HCEC 1CT (cell line): Measurements from ENCODE around the gene EPOP.

Experiments used
- DNase-seq: peaks from one replicate; pipeline ENCODE4 v3.0.0-alpha.2; 2017

The EPOP gene

DNA sequence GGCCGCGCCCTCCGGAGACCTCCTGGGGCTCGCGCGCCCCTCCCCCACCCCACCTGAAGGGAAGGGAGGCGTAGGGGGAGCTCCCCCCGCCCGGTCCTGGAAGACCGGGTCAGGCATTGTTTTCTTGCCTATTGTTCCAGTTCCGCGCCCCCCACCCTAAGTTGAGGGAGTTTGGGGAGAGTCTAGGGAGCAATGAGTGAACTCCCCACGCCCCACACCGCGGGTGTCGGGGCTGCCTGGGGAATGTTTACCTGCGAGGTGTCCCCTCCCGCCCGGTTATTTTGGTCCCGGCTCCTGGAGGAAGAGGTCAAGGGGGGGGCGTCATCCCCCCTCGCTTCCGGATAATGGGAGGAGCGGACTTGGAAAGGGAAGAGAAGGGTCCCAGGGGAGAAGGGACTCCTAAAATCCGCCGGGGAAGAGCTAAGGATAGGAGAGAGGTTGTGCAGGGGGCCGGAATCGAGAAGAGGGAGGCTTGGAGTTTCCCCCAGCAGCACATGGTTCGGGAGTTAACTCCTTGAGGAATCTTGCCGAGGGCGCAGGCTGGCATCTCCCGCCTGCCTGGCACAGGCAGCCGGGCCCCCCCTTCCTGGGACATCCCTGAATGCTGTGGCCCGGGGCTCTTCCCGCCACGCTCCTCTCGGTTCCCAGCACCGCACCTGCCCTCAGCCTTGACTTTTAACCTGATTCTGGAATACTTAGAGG is 31.2 kb upstream of the EPOP start:
- DNase-seq, result no peak

DNA sequence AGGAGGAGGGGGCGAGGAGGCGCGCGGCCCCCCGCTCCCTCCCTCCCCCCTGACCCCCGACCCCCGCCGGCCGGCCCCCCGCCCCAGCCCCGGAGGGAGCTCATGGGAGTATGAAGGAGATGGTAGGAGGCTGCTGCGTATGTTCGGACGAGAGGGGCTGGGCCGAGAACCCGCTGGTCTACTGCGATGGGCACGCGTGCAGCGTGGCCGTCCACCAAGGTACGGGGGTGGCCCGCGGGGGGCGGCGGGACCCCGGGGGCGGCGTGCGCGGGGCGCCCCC is 30.7 kb upstream of the EPOP start:
- DNase-seq, result no peak

DNA sequence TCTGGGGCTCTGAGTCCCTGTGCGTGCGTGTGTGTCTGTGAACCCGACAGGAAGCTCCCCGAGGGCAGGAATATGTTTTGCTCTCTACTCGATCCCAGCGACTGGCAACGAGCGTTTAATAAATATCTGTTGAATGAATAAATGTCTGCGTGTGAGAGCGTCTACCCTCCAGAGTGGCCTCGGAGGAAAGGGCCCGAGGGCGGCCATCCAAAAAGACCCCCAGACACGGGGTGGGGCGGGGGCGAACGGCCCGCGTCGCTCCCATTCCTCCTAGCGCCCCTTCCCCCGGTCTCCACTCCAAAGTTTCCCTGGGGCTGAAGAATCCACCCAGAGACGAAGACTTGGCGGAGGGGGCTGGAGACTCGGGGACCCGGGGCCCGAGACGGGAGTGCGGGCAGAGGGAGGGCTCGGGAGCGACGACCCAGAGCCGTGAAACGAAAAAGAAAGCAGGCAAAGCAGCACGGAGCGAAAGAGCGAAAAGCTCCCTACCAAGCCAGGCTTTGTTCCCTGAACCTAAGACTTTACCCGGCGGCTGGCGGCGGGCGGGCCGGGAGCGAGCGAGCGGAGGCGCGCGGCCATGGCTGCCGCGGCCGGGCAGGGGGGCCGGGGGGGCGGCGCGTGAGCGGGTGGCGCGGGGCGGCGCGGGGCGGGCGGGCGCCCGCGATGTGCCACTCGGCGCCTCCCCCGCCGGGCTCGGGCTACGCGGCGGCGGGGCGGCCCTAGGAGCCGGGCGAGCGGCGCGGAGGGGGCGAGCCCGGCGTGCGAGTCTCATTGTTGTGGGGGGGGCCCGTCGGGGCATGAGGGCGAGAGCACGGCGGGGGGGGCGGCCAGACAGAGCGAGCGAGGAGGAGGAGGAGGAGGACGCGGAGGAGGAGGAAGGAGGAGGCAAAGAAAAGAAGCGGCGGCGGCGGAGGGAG is 30.1 kb upstream of the EPOP start, which contains the start of gene MLLT6:
Gene MLLT6 (plus strand): TSS at position 668 of the 917 bp plus-strand sequence. CDS start 360 bp downstream, outside the sequence.
- DNase-seq, result peak; percentile 83

DNA sequence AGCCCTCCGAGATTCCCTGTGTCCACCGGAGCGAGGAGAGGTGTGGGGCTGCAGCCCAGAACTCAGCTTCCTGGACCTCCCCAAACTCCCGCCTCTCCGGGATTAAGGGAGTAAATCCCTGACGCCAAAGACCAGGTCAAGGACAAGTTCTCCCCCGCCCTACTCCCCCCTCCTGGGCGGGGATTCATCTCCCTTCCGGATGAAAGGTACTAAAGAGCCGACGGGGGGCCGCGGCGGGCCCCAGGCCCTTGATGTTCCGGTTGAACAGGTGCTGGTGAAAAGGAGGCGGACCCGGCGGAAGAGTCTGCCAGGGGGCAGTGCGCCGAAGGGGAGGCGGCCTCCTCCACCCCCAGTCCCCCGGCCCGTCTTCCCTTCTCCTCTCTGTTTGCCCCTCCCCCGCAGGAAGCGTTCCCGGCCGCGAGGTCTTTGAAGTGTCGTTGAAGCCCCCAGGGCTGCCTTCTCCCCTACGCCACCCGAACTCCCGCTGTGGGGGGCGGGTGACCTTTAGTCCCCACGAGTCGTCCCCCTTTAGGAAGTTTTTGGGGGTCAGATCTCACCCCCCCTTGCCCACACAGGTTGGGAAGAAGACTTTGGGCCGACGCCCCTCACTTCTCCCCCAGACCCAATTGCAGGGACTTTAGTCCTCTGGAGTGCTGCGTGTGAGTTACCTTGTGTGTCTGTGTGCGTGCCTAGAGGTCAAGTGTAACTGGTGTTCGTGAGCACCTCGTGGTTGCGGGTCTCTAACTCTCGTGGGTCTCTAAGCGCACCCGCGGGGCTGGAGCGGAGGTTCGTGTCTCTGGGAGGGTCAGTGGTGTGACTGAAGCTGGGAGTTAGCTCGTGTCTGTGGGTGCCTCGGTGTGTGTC is 29.2 kb upstream of the EPOP start:
- peak; percentile 32 for DNase-seq

DNA sequence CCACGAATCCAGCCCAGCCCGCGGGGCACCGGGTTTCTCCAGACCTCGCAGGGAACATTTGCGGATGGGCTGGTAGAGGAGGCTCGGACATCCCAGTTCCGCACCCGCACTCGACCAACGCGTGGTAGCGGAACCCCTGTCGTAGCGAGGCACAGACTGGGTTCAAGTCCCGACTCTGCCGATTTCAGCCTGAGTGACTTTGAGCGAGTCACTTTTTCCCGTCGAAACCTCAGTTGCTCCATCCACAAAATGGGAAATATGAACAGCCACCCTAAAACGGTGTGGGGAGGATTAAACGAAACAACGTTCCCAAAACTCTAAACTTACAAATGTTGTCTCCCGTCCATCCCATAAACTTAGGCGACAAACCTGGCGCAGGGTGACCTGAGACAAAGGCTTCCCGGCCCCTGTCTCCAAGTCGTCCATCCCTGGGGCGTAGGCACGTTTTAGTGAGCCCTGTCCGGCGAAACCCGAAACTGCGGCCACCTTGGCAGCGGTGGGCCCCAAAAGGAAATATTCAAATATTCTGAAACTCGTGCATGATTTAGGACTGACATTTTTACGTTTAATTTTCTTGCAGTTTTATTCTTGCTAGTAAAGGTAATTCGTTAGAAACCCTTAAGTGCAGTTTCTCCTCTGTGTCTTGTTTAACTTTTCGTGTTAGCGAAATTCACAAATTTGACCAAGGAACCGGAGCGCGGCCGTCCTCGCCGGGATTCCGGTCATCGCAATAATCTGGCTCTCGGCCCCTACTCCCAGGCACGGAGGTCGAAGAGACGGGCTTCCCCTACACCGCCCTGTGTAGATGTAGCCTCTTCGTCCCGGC is 28.4 kb upstream of the EPOP start:
- no peak for DNase-seq

DNA sequence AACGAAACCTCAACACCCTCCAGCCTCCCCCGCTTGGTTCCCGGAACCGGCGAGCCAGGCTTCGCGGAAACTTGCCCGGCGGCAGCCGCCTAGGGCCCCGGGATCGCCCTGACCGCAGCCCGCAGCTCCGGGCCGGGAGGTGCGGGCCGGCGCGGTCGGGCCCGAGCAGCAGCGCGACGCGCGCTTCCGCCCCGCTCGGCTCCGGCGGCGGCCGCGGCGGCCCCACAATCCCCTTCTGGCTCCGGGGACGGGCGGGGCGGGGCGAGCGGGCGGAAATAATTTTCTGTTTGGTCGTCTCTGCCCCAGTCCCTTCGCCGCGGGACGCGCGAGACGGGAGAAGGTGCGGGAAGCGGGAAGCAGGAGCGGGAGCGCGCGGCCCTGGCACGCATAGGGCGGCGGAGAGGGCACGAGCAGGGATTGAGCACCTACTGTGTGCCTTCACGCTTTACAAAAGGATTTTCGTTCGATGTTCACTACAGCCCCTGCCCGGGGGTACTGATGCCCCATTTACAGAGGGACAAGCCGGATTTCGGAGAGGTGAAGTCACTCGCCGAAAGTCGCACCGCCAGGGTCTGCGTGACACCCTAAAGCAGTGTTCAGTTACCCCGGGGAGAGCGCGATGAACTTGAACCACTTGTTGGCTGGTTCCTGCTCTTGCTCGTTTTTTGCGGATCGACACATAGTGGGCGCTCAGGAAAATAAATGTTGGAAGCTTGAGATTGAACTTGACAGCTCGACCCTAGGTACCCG is 27.6 kb upstream of the EPOP start:
- DNase-seq, result peak; percentile 85

DNA sequence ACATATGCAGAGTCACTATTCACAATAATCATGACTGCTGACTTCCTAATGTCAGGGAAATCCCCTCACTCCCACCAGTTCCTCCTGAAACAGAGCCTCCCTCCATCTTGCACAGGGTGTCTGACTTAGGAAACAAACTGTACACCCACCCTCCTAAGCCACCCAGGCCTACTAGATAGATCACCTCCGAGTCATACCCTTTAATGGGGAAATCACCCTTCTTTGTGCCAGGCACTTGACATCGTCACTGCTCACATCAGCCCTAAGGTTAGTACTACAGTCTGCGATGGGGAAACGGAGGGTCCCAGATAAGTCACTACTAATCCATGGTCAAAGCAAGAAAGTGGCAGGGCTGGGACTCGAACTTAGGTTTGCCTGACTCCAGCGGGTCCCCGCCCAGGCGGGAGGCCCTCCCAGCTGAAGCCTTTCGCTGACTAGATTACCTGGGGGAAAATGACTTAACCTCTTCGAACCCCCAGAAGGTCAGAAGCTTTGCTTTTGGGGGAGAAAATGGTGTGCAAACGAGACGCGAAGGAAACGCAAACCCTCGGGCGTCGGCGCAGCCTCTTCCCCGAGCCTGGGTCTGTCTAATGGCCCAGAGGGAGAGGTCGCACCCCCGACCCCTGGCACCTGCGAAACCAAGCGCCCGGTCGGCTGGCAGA is 26.9 kb upstream of the EPOP start:
- peak; percentile 7 for DNase-seq

DNA sequence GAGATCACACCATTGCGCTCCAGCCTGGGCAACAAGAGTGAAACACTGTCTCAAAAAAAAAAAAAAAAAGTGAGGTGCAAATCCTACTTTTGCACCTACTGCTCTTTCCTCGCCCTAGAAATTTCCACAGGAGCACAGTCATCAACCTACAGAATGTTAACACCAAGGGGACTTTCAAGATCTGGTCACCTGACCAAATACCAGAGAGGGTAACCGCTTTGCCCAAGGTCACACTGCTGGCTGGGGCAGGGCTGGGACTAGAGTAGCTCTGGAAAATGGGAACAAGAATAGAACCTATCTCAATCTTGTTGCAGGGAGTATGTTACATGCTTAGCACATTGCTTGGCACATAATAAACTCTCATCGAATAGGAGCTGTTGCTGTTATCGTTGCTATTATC is 24.0 kb upstream of the EPOP start:
- no peak for DNase-seq

DNA sequence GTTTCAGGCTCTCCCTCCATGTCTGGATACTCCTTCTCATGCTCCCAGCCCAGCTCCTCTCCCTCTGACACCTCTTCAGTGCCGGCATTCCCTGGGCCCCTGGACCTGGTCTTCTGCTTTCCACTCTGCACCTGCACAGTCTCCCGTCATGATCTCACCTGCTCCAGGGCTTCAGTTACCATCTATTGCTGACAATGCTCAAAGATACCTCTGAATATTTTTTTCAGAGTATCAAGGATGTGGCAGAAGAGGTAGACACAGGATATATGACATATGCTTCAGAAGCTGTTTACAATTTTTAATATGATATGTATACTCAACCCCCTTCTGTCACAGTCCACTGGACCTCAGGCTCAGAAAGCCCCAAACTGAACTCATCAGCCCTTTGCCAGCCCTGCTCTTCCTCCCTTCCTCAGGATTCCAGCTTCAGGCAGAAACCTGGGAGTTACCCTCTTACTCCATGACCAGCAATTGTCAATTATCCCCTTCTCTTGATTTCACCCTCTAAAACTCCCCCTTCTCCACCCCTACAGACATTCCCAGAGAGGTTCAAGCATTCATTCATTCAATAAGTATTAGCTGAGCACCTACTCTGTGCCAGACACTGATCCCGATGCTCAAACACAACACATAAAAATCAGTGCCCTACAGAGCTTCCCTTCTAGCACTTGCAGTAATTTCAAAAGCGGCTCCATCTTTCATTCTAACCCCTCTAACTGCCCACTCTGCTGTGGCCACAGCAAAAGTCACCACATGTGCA is 22.5 kb upstream of the EPOP start:
- no peak for DNase-seq

DNA sequence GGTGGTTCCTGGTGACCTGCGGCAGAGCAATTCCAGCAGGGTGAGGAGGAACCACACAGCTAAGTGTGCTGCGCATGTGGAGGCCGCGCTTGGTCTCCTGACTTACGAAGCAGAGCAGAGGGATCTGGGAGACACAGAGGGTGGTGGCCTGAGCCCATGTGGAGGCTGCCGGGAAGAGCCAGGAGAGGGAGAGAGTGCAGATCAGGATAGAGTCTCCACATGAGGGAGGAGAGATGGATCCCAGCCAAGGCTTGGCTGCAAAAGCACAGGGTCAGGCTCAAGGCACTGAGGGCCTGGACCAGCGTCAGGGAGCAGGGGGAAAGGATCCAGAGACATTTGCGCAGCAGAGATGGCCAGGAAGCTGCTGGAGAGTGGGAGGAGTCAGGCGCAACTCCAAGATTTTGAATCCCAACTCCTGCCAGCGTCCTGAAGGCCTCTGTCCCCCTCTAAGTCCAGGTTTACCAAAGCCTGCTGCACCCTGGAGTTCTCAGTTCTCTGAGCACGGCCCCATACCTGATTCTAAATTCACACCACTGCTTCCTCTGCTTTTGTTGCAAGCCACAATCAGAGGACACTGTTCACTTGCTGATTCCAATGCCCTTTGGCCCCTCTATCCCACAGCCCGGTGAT is 19.1 kb upstream of the EPOP start:
- DNase-seq, result peak; percentile 10

DNA sequence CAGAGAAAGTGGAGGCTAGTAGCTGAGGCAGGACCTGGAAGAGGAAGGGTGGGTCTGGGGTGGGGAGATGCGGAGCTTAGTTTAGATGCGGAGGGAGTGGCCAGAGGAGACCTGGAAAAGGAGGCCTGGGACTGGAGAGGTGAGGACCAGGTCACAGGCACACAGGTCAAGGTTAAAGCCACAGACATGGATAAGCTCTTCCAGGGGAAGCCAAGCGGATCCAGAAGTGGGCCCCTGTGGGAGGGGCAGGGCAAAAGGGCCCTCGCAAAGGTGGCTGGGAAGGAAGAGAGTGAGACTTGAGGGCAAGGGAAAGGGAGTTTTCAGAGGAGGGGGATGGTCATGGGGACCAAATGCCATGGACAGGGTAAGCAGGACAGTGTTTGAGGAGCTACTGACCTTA is 16.4 kb upstream of the EPOP start:
- DNase-seq, result no peak

DNA sequence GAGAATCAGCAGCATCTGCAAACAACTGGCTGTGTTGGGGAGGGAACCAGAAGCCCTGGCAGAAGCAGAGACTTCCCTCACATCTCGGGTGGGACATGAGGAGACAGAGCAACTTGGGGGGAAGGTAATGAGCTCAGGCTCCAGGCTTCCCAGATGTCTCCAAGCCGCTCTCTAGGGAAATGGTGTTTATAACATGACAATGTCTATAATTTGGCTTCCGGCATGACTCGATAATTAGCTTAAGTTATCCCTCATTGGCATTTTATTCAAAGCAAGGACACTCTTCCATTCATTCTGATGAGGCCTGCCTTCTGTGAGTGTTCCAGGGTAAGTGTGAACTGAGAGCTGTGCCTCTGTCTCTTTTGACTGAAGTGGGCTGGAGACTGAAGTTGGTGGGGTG is 15.6 kb upstream of the EPOP start:
- DNase-seq, result no peak

DNA sequence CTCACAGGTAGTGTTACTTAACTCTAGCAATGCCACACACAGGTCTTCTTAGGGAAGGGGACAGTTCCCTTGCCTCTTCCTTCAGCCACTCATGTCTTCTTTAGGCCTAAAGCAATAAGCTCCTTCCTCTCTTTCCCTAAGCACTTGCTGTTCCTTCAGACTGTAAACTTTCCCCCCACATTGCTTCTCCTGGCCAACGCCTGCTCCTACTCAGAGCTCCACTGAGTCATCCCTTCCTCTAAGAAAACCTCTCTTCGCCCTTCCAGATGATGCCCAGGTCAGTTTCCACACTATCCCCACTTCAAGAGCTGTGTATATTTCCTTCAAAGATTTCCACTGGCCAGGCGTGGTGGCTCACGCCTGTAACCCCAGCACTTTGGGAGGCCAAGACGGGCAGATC is 12.5 kb upstream of the EPOP start:
- peak; percentile 75 for DNase-seq

DNA sequence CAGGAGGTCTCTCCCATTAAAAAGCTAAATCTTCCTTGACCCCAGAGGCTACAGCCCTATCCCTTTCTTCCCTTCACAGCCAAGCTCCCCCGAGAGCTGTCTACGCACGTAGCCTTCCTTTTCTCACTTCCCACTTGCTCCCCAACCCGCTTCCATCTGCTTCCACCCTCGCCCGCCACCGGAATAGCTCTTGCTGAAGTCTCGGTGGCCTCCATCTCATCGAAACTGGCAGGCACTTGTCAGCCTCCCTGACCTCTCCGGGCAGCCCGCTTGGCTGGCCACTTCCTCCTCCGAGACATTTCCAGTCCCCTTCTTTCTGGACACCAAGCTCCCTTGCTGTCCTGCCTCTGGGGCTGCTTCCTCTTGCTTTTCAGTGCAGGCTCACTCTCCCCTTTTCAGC is 10.7 kb upstream of the EPOP start:
- no peak for DNase-seq

DNA sequence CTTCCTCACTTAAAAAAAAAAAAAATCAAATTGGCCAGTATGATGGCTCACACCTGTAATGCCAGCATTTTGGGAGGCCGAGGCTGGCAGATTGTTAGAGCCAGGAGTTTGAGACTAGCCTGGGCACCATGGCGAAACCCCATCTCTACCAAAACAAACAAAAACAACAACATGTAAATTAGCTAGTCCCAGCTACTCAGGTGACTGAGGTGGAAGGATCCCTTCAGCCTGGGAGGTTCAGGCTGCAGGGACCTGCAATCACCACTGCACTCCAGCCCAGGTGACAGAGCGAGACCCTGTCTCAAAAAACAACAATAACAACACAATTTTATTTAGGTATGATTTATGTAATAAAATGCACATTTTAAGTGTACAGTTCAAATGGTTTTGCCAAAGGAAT is 6.3 kb upstream of the EPOP start:
- DNase-seq, result no peak

DNA sequence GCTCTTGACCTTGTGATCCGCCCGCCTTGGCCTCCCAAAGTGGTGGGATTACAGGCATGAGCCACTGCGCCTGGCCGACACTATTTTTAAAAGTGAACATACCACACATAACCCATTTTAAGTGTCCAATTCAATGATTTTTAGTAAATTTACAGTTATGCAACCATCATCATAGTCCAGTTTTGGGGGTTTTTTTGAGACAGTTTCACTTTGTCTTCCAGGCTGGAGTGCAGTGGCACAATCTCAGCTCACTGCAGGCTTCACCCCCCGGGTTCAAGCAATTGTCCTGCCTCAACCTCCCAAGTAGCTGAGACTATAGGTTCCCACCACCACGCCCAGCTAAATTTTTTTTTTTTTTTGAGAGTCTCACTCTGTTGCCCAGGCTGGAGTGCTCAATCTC is 3.1 kb upstream of the EPOP start:
- no peak for DNase-seq

DNA sequence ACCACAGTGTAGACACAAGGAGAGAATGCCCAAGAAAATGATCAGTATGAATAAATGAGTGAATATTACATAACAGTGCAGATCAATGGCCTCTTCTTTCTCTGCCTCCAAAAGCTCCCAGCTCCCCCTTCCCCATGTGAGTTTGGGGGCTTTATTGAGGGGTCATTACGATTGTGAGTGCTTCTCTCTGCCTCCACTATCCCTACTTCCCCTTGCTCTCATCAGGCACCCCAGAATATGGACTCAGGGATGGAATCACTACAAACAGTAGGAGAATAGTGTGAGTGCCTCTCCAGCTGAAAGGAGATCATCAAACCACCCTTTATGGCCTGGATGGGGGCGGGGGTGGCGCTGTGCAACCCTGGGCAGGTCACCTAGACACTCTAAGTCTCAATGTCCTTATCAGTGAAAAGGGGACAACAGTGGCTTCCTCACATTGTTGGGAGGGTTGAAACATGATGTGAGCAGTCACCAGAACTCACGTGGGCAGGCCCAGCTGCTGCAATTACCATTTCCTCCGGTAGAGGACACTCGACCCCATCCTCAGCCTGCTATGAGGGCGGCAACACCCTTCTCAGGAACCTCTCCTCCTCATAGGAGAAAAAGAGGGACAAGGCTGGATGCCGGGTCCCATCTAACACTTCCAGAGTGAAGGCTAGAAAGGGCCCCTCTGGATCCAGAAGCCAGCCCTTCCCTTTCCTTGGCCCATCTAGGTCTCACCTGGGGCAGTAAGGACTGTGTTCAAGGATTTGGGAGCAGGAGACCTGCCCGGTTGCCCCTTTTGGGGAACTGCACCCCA is 2.1 kb upstream of the EPOP start:
- peak; percentile 75 for DNase-seq

DNA sequence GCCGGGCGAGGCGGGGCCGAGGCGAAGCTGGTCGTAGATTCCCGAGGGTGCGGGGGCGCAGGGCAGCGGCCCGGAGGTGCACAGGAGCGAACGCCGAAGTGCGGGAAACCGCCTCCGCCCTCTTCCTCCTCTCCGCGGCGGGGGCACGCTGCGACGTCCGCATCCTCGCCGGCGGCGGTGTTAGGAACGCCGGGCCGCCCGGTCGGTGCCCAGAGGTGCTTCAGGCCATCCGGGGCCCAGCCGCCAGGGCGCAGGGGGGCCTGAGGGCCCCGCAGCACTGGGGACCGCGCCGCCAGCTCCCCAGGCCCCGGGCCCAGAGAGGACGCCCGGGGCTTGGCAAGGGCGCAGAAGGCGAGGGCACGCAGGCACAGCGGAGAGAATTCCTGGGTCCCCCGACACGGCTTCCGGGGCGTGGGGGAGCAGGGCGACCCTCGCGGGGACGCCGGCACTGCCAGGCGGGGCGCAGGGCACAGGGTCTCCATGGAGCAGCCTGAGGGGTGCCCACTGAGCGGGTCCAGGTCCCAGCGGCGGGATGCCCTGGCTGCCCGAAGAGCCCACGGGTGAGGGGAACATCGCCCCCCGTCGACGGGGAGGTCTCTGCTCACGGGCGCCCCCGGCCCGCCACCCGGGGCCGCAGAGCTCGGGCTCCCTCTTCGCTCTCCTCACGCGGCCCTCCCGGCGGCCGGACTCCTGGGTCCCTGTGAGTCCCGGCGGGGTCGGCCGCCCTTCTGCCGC is 576 bp downstream of the EPOP start:
- no peak for DNase-seq

DNA sequence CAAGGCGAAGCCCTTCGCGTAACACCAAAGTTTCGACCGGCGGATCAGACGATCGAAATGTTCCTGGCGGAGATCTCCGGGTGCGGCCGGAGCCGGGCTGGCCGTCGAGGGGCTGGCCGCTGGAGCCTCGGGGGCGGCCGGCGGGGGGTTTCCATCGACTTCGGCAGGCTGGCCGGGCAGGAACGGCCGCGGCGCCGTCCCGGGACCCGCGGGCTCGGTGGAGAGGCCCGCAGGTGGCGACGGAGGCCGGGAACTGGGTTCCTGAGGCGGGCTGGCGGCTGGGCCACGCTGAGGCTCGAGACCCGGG is 1.1 kb downstream of the EPOP start:
- no peak for DNase-seq
